Activated CD4-positive, CD25-positive, alpha-beta regulatory T cell treated with anti-CD3 and anti-CD28 coated beads, Interleukin-2, amount 50 U/mL, for 16 hours (primary cell): ENCODE measurements around the gene SMYD3.
"Not testable (repeated sequence)": the region's sequence is repeated elsewhere in the genome, so short reads cannot be mapped to it uniquely, and the experiment has no call there.

Experiments
- DNase-seq: peaks from one replicate; pipeline ENCODE4 v3.0.0-alpha.2; 2020; ENCODE audit warnings: low read depth, low spot score

The SMYD3 gene

GRCh38 chr1:246035060-246035541 is 472.0 kb downstream of the SMYD3 start:
- no peak for DNase-seq

- no peak for DNase-seq
These were observed 472.4 kb downstream of the SMYD3 start for GRCh38 chr1:246034630-246035029.

- DNase-seq, result no peak
These were observed 474.1 kb downstream of the SMYD3 start for GRCh38 chr1:246032984-246033383.

GRCh38 chr1:246032031-246032551 is 475.0 kb downstream of the SMYD3 start:
- DNase-seq, result no peak

GRCh38 chr1:246029616-246030015 is 477.5 kb downstream of the SMYD3 start:
- no peak for DNase-seq

GRCh38 chr1:246024118-246024517 is 483.0 kb downstream of the SMYD3 start:
- DNase-seq, result not testable (repeated sequence)

- DNase-seq, result no peak
These were observed 486.7 kb downstream of the SMYD3 start for GRCh38 chr1:246020211-246020954.

GRCh38 chr1:246018146-246018545 is 488.9 kb downstream of the SMYD3 start:
- DNase-seq, result no peak

GRCh38 chr1:246012341-246012740 is 494.7 kb downstream of the SMYD3 start:
- DNase-seq, result no peak

- no peak for DNase-seq
These were observed 496.7 kb downstream of the SMYD3 start for GRCh38 chr1:246010386-246010785.

GRCh38 chr1:246008363-246008831 is 498.7 kb downstream of the SMYD3 start:
- DNase-seq, result no peak

GRCh38 chr1:246005067-246005466 is 502.0 kb downstream of the SMYD3 start:
- DNase-seq, result no peak

- no peak for DNase-seq
These were observed 502.8 kb downstream of the SMYD3 start for GRCh38 chr1:246004301-246004700.

GRCh38 chr1:246003442-246003730 is 503.7 kb downstream of the SMYD3 start:
- no peak for DNase-seq

GRCh38 chr1:246002725-246003441 is 504.2 kb downstream of the SMYD3 start:
- peak; percentile 70 for DNase-seq

- DNase-seq, result no peak
These were observed 505.2 kb downstream of the SMYD3 start for GRCh38 chr1:246001837-246002230.

- DNase-seq, result no peak
These were observed 505.8 kb downstream of the SMYD3 start for GRCh38 chr1:246001142-246001836.

GRCh38 chr1:246000638-246001015 is 506.5 kb downstream of the SMYD3 start:
- DNase-seq, result no peak

GRCh38 chr1:245999697-246000637 is 507.1 kb downstream of the SMYD3 start:
- no peak for DNase-seq

- no peak for DNase-seq
These were observed 509.4 kb downstream of the SMYD3 start for GRCh38 chr1:245997471-245998258.
